ENCODE data around the gene GRM8.
A peak's percentile ranks its signal among the peaks of the same experiment; 100 is the strongest.

Gene GRM8

DNA sequence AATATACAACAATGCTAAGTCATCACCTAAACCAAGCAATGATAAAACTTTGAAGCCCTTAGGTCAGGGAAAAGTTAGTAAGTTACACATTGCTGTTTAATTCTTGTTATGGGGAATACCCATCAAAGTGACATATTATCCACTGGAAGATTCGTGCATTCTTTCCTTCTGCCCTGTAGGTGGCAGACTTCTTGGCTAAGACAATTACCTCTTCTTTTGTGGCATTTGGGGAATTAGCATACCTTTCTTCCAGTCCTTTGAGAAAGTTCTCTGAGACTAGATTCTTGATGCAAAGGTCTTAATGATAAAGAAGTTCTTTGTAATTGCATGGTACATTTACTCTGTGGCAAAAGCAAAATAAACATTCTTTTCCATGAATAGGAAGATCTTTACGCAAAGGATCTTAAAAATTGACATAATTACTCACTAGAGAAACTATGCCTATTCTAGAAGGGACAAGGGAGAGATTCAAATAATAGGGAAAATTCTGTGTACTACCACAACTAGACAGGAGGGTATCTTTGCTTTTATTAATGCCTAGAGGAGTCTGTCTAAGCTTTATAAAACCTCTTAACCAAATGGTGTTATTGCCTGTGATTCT, 395.9 kb downstream of the GRM8 start:
- DNase-seq (ENCODE audit: low read depth): peak; percentile 35
- TF ChIP-seq, protein P1, sequence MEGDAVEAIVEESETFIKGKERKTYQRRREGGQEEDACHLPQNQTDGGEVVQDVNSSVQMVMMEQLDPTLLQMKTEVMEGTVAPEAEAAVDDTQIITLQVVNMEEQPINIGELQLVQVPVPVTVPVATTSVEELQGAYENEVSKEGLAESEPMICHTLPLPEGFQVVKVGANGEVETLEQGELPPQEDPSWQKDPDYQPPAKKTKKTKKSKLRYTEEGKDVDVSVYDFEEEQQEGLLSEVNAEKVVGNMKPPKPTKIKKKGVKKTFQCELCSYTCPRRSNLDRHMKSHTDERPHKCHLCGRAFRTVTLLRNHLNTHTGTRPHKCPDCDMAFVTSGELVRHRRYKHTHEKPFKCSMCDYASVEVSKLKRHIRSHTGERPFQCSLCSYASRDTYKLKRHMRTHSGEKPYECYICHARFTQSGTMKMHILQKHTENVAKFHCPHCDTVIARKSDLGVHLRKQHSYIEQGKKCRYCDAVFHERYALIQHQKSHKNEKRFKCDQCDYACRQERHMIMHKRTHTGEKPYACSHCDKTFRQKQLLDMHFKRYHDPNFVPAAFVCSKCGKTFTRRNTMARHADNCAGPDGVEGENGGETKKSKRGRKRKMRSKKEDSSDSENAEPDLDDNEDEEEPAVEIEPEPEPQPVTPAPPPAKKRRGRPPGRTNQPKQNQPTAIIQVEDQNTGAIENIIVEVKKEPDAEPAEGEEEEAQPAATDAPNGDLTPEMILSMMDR (IDR thresholded peaks at IDR 0.05; ENCODE audit: insufficient read depth, low read depth, low read length, missing control alignments): peak; percentile 74
- no peak overlapping the region for H3K4me3 ChIP-seq (ENCODE audit: low read length)

DNA sequence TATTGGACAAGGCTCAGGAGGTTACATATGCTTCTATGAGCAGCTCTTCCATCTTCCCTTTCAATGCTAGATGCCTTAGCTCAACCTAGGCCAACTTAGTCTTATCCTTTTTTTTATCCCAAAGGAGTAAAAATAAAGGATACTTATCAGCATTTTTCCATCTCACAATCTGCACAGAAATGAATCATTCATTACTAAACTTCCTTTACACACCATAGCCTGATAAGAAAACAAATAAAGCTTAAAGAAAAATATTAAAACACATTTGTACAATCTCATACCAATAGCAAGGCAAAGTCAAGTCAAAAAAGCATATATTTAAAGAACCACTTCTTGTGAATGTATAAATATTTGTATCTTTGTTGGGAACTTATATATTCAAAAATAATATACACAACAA, 407.4 kb downstream of the GRM8 start:
- no peak overlapping the region for H3K4me3 ChIP-seq (ENCODE audit: low read length)
- TF ChIP-seq, protein P1 (IDR thresholded peaks at IDR 0.05; ENCODE audit: insufficient read depth, low read depth, low read length, missing control alignments): no peak
- DNase-seq (ENCODE audit: low read depth): no peak

DNA sequence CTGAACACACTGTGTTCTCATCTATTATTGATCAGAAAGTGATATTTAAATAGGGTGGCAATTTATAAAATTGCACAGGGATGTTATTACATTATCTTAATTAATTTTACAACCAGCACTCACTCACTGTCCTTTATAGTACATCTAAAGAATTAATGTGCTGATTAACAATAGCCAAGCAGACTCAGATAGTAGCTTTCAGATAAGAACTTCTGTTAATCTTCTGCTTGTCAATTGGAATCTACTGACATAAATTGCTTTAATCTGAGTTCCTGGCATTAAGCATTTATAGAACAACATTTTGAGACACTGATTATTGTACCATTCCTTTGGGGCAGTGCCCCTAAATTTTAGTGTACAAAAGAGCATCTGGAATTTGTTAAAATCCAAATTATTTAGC, 408.9 kb downstream of the GRM8 start:
- no peak overlapping the region for H3K4me3 ChIP-seq (ENCODE audit: low read length)
- no peak for DNase-seq (ENCODE audit: low read depth)
- TF ChIP-seq, protein P1 (IDR thresholded peaks at IDR 0.05; ENCODE audit: insufficient read depth, low read depth, low read length, missing control alignments): no peak

DNA sequence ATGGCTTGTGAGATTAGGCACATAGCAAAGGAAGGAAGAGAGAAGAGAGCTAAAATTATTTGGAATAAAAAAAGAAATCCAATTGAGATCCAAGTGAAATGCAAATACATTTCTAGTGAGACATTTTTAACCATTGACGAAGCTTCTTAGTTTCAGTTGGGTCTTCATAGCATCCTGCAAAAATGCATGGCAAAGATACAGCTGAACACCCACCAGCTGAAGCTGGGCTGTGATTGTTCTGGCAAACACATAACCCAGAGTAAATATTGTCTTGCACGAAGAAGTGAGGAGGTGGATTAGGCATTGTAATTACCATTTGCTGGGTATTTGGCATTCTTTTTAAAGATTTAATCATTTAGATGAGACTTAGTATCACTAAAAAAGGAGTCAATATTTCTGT, 409.4 kb downstream of the GRM8 start:
- no peak overlapping the region for H3K4me3 ChIP-seq (ENCODE audit: low read length)
- DNase-seq (ENCODE audit: low read depth): no peak
- TF ChIP-seq, protein P1 (IDR thresholded peaks at IDR 0.05; ENCODE audit: insufficient read depth, low read depth, low read length, missing control alignments): no peak

DNA sequence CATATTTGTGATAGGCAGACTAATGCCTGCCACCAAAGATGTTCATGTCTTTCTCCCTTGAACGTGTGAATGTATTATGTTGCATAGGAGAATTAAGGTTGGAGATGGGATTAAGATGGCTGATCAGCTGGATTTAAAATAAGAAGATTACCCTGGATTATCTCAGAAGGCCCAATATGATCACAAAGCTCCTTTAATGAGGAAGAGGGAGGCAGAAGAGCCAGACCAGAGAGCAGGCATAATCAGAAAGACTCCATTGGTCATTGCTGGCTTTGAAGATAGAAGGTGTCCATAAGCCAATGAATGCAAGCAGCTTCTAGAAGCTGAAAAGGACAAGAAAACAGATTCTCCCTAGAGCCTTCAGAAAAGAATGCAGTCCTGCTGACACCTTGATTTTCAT, 410.3 kb downstream of the GRM8 start:
- H3K4me3 ChIP-seq (ENCODE audit: low read length): no peak overlapping the region
- TF ChIP-seq, protein P1 (IDR thresholded peaks at IDR 0.05; ENCODE audit: insufficient read depth, low read depth, low read length, missing control alignments): no peak
- no peak for DNase-seq (ENCODE audit: low read depth)

DNA sequence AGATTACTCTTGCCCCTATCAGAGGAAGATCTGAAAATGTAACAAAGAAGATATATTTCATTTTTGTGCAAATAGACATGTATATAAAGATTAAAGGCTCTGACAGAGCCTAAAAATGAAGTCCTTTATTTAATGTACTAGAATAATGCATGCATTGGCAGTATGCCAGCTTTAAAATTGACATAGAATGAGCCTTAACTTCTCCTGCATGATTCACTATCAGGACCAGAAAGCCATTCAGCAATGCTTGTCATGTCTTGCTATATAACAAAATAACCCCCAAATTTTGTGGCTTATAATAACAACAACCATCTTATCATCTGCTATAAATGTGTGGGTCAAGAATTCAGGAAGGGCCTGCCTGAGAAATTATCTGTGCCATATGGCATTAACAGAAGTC, 411.9 kb downstream of the GRM8 start:
- no peak overlapping the region for H3K4me3 ChIP-seq (ENCODE audit: low read length)
- TF ChIP-seq, protein P1 (IDR thresholded peaks at IDR 0.05; ENCODE audit: insufficient read depth, low read depth, low read length, missing control alignments): no peak
- peak; percentile 20 for DNase-seq (ENCODE audit: low read depth)

DNA sequence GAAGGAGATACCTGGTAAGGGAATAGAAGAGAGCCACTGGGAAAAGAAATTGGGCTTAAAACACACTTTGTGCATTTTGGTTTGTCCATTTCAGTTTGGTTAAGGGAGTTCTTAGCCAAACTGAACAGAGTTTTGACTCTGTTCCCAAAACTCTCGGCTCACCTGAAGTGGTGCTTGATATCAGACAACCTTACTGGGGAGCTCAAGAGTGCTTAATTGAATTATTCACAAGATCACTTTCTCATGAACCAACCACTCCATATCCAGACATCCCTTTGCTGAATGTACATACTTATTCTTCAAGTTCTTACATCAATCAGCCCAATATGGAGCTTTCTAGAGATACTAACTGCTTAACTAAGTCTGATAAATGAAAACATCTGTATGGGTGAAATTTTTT, 413.1 kb downstream of the GRM8 start:
- no peak for DNase-seq (ENCODE audit: low read depth)
- no peak overlapping the region for H3K4me3 ChIP-seq (ENCODE audit: low read length)
- TF ChIP-seq, protein P1 (IDR thresholded peaks at IDR 0.05; ENCODE audit: insufficient read depth, low read depth, low read length, missing control alignments): no peak

All from epithelial cell of esophagus (primary cell).